ENCODE results near the gene KCNH3. TPM values are rescaled to one million over a fixed set of nuclear protein-coding genes. Genes with fewer than 3 reads are reported as not detected.

KCNH3 gene
- total and polyA plus RNA-seq, 2 of the 8 experiments (the other 6 are each of a cell fraction or from before 2014, with no cell fraction given) = 0.24 to 0.50 TPM

GRCh38 chr12:49546481-49546880 lies 7.7 kb downstream of the KCNH3 start (continued):
- TF ChIP-seq SIX5 (IDR thresholded peaks at IDR 0.05; ENCODE audit: low read depth, low read length) (no peak), CHD2 (IDR thresholded peaks at IDR 0.05; ENCODE audit: low read length) (no peak), CREB1 (IDR thresholded peaks at IDR 0.05) (no peak), EP300 (IDR thresholded peaks at IDR 0.05; ENCODE audit: borderline replicate concordance in 1 of 2, low read depth in 2 of 2, low read length in 2 of 2) (no peak), NANOG (IDR thresholded peaks at IDR 0.05; ENCODE audit: insufficient read depth, low read depth, low read length, poor library complexity, severe bottlenecking) (no peak), NRF1 (IDR thresholded peaks at IDR 0.05; ENCODE audit: low read depth, low read length) (no peak), TCF12 (IDR thresholded peaks at IDR 0.05; ENCODE audit: low read depth, low read length) (no peak), POU5F1 (IDR thresholded peaks at IDR 0.05; ENCODE audit: low read depth, low read length) (no peak)

All from H1 (cell line).